DND-41 (cell line): Measurements from ENCODE around the gene BCR.

Source experiments
- EZH2 ChIP-seq: IDR thresholded peaks from 3 replicates; pipeline ENCODE4 v1.6.1; 2012; ENCODE audit warnings: borderline replicate concordance, low read depth, mild to moderate bottlenecking, moderate library complexity, low read length, inconsistent platforms; ENCODE audit not compliant: severe bottlenecking
- TF ChIP-seq, protein P1 (sequence below): IDR thresholded peaks from 2 replicates; pipeline ENCODE4 v1.5.1; 2012; ENCODE audit warnings: borderline replicate concordance, low read length, moderate library complexity, mild to moderate bottlenecking; ENCODE audit not compliant: poor library complexity, severe bottlenecking; ENCODE audit errors: extremely low read depth

DNA sequence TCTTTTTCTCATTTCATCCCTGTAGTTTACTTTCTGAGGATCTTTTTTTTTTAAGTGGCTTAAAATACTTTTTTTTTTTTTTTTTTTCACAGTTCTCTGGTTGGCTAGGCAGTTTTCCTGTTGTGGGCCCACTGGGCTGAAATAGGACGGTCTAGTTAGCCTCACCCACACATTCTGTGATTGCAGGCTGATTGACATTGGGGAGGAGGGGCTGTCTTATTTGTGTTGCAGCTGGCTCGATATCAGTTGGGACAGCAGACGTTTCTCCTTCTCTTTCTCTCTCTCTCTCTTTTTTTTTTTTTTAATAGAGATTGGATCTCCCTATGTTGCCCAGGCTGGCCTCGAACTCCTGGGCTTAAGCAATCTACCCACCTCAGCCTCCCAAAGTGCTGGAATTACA is 6.9 kb downstream of the BCR start:
- TF ChIP-seq, protein P1, sequence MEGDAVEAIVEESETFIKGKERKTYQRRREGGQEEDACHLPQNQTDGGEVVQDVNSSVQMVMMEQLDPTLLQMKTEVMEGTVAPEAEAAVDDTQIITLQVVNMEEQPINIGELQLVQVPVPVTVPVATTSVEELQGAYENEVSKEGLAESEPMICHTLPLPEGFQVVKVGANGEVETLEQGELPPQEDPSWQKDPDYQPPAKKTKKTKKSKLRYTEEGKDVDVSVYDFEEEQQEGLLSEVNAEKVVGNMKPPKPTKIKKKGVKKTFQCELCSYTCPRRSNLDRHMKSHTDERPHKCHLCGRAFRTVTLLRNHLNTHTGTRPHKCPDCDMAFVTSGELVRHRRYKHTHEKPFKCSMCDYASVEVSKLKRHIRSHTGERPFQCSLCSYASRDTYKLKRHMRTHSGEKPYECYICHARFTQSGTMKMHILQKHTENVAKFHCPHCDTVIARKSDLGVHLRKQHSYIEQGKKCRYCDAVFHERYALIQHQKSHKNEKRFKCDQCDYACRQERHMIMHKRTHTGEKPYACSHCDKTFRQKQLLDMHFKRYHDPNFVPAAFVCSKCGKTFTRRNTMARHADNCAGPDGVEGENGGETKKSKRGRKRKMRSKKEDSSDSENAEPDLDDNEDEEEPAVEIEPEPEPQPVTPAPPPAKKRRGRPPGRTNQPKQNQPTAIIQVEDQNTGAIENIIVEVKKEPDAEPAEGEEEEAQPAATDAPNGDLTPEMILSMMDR, result no peak
- TF ChIP-seq EZH2, result no peak
